HG03378 (cell line): ENCODE data around the gene JADE3.
"Not testable (repeated sequence)": the region's sequence is repeated elsewhere in the genome, so short reads cannot be mapped to it uniquely, and the experiment has no call there.

Experiments used
- ATAC-seq: cut with Tn5 transposase; IDR thresholded peaks from one replicate; pipeline ENCODE4 v1.9.1; 2021; ENCODE audit warnings: mild to moderate bottlenecking, moderate library complexity; ENCODE audit not compliant: unreplicated experiment

Gene JADE3

DNA sequence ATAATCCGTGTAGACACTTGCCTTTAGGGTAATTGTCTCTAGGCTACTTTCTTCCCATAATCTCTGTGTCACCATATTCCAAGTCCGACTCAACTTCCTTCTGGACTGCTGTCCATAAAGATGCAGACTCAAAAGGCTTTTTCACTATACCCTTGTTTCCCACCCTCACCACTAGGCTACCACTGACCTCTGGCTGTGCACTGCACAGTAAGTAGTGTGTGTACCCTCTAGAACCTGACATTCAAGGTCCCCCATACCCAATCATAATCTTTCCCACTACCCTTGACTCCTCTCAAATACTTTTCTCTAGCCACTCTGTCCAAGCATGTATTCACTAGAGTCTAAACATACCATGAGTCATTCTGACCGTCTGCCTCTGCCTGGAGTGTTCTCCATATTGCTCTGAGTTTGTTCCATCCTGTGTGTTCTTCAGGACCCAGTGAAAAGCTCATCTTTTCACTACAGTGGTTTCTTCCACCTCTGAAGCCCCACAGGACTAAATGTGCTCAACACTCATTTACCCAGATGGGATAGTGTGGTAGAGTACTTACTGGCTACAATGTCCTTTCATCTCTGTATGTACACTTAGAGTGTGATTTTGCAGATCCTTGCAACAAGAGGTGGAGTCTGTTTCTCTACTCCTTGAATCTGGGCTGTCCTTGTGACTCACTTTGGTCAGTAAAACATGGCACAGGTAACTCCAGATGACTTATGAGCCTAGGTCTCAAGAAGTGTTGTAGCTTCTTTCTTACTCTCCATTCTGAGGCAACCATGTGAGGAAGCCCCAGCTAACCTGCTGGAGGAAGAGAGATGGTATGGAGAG is 17.4 kb downstream of the JADE3 start:
- ATAC-seq: no peak

DNA sequence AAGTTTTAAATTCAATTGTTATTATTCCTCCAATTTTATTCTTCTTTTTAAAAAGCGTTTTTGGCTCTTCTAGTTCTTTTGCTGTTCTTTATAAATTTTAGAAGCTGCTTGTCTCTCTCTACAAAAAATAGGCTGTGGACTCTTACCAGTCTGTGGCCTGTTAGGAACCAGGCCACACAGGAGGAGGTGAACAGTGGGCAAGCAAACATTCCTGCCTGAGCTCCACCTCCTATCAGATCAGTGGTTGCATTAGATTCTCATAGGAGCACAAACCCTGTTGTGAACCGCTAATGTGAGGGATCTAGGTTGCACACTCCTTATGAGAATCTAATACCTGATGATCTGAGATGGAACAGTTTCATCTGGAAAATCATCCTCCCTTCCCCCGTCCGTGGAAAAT is 23.1 kb downstream of the JADE3 start:
- no peak for ATAC-seq

DNA sequence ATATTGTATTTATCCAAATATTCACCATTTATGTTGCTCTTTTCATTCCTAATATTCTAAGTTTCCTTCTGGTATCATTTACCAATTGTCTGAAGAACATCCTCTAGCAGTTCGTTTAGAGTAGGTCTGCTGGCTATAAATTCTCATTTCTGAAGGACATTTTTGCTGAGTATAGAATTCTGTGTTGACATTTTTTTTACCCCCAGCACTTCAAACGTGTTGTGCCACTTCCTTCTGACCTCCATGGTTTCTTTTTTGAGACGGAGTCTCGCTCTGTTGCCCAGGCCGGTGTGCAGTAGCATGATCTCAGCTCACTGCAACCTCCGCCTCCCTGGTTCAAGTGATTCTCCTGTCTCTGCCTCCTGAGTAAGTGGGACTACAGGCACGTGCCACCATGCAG is 26.4 kb downstream of the JADE3 start:
- ATAC-seq: no peak

DNA sequence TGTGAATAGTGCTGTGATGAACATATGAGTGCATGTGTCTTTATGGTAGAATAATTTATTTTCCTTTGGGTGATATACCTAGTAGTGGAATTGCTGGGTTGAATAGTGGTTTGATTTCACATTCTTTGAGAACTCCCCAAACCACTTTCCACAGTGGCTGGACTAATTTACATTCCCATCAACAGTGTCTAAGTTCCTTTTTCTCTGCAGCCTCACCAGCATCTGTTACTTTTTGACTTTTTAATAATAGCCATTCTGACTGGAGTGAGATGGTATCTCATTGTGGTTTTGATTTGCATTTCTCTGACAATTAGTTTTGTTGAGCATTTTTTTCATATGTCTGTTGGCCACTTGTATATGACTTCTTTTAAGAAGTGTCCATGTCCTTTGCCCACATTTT is 29.1 kb downstream of the JADE3 start:
- no peak for ATAC-seq

GRCh38 chrX:46953137-46953527 is 40.9 kb downstream of the JADE3 start:
- peak; percentile 79 for ATAC-seq

DNA sequence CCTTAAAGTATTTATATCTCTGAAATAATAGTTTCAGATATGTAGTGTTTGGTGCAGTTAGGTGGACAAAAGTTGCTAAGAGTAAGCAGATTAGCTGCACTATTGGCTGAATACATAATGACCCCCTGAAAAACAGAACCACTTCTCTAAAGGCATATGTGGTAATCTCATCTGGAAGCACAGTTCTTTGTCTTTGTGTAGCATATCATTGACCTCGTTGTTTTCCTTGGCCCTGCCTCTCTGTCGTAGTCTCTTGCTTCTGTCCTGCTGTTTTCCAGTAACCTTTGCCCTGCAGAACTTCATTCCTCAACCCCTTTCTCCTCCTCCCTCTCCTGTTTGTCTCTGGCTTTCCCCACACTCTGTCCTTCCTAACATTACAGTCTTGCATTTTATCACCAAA is 41.4 kb downstream of the JADE3 start:
- ATAC-seq: peak; percentile 37

- no peak for ATAC-seq
These were observed 42.5 kb downstream of the JADE3 start for GRCh38 chrX:46954716-46955115.

GRCh38 chrX:46956589-46956988 is 44.4 kb downstream of the JADE3 start:
- ATAC-seq: not testable (repeated sequence)

DNA sequence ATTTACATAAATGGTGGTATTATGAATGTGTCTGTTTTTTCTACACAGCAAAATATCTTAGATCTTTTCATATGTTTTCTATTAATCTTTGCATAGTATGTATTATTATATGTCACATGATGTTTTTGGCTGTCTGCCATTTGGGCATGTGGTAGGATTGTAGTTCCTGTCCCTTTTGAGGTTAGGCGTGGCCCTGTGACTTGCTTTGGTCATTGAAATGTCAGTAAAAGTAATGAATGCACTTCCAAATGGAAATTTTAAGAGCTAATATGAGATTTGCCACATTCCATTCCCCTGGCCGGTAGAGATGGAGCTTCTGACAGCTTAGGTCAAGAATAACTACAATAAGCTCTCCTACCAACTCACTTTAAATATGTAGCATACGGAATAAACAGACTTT is 45.1 kb downstream of the JADE3 start:
- ATAC-seq: no peak

DNA sequence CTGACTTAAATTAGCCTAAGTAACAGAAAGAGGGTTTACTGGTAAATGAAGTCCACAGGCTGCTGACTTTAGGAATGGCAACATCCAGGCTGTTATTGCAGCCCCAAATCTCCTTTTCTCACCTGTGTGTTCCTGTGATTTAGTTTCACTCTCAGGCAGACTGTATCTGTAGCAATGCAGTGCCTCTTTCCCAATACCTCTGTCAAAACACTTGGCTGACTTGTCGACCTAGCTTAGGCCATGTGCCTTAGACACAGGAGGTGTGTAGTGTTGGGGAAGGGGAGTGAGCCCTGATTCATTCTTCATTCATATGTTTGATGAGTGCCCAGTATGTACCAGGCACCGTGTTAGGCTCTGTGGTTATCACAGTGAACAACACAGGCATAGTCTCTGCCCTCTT is 46.9 kb downstream of the JADE3 start:
- no peak for ATAC-seq

- no peak for ATAC-seq
These were observed 47.9 kb downstream of the JADE3 start for GRCh38 chrX:46959985-46960700.

- no peak for ATAC-seq
These were observed 48.9 kb downstream of the JADE3 start for GRCh38 chrX:46961097-46961496.

- ATAC-seq: no peak
These were observed 49.5 kb downstream of the JADE3 start for GRCh38 chrX:46961574-46962283.

- no peak for ATAC-seq
These were observed 53.0 kb downstream of the JADE3 start for GRCh38 chrX:46965125-46965758.

GRCh38 chrX:46967547-46967946 is 55.3 kb downstream of the JADE3 start:
- peak; percentile 58 for ATAC-seq

DNA sequence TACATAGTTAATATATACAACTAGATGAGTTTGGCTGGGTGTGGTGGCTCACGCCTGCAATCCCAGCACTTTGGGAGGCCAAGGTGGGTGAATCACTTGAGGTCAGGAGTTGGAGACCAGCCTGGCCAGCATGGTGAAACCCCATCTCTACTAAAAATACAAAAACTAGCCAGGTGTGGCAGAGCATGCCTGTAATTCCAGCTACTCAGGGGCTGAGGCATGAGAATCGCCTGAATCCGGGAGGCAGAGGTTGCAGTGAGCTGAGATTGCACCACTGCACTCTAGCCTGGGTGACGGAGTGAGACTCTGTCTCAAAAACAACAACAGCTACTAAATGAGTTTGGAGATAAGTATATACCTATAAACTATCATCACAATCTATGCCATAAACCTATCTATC is 64.8 kb downstream of the JADE3 start:
- ATAC-seq: not testable (repeated sequence)

DNA sequence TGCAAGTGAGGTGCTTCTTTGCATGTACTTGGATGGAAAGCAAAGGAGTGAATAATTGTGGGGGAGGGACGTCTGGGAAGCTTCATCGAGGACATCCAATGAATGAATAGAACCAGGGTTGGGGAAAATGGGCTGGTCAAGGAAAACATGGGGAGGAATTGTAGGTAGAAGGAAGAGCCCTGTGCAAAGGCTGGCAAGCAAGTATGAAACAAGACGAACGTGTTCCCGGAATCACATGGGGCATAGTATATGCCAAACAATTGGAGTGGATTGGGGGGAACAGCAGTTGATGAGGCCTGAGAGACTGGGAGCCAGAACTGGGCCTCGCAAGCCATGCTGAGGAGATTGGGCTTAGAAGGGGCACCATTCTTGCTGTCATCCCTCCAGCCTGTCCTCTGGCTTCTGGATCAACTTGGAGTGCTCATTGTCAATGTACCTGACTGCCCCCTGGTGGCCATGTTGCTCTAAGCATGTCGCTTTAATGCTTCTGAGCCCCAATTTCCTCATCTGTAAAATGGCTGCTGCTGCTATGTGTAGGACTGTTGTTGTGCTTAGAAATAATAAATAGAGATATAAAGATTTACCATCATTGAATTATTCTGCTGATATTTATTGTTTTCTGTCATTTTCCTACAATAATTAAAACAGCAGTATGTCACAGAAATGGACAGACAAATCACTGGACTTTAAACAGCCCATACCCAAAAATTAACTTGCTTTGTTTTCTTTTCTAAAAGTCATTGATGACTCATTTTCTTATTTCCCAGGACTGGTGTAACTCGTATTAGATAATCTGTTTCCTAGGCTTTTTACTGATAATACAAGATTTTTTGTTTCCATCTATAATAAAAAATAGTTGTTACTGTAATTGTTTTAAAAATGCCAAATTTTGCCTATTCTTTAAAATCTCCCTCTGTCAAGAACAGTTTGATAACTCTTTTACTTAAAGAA is 66.4 kb downstream of the JADE3 start:
- ATAC-seq: no peak

- ATAC-seq: no peak
These were observed 72.5 kb downstream of the JADE3 start for GRCh38 chrX:46984705-46985104.

GRCh38 chrX:46989548-46989947 is 77.3 kb downstream of the JADE3 start:
- no peak for ATAC-seq

DNA sequence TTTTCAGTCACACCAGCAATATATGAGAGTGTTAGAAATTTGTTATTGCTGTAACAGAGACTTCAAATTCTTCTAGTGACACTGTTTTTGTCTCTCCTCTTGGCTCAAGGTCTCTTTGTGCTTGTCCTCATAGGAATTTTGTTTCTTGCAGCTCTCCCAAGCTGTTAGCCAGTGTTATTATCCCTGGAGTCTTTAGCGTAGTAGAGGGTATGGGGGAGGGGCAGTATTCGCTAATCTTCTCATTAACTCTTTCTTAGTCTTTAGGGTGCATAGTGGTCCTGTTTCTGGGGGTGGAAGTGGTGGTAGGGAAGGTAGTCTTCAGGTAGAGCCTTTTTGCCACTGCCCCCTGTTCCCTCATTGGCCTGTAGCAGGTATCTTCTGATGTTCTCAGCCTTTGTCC is 79.4 kb downstream of the JADE3 start:
- no peak for ATAC-seq
